Activated naive CD4-positive, alpha-beta T cell treated with anti-CD3 and anti-CD28 coated beads, Interleukin-2, amount 50 U/mL, for 24 hours (primary cell): ENCODE measurements around the gene TOMM20.

Source experiments
- H3K27ac Mint-ChIP-seq: one replicate; pipeline ENCODE4 v1.8.0; 2021; ENCODE audit warnings: mild to moderate bottlenecking, mixed read lengths
- H3K27me3 Mint-ChIP-seq: one replicate; pipeline ENCODE4 v1.8.0; 2021; ENCODE audit warnings: mixed read lengths
- H3K36me3 Mint-ChIP-seq: one replicate; pipeline ENCODE4 v1.8.0; 2021; ENCODE audit warnings: mixed read lengths
- H3K4me1 Mint-ChIP-seq: one replicate; pipeline ENCODE4 v1.8.0; 2021; ENCODE audit warnings: mixed read lengths
- H3K4me3 Mint-ChIP-seq: one replicate; pipeline ENCODE4 v1.8.0; 2021; ENCODE audit warnings: mild to moderate bottlenecking, mixed read lengths
- H3K9me3 Mint-ChIP-seq: one replicate; pipeline ENCODE4 v1.8.0; 2021; ENCODE audit warnings: mixed read lengths

Gene TOMM20

DNA sequence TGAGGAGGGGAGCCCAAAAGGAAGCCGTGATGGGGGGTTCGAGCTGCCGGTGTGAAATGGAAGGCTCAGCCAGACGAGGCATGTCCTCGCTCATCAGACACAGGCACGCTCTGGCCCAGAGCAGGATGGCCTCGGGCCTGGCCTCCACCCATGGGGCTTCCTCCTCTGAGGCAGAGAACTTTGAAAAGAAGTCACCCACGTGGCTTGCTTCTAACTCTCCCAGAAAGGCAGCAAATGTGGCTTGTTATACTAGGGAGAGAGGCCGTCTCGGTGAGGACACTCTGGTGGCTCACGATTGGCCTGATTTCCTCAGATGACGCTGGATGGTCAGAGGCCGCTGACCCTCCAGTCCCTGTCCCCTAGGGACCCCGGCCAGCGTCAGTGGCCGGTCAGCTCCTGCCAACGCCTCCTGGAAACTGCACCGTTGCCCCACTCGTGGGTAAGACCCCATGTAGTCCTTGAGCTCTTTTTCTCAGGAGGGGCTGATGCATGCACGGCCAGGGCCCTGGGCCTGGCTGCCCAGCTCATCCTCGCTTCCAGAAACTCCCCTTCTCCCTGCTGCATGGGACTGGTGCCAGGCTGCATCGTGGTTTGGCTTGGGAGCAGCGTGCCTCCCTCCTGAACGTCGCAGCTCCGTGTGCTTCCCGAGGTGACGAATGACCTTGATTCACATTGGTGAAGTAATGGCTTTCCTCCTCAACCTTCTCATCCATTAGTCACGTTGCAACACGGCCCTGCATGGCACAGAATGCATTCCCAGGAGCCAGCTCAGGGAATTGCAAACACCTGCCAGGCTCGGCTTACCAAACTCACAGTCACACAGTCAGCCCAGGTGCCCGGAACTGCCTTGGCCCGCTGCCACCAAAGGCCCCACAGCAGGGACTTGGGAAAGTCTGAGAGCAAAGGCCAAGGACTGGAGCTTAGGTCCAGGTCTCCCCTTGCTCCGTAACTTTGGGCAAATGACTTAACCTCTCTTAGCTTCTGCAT is 58.8 kb downstream of the TOMM20 start:
- H3K4me3 Mint-ChIP-seq = no peak overlapping the region
- H3K36me3 Mint-ChIP-seq = no peaks in the 10 kb centered on the region
- no peaks in the 10 kb centered on the region for H3K27me3 Mint-ChIP-seq
- H3K9me3 Mint-ChIP-seq = no peaks in the 10 kb centered on the region
- peaks cover 13% of the 10 kb centered on the region for H3K4me1 Mint-ChIP-seq
- no peak overlapping the region for H3K27ac Mint-ChIP-seq

DNA sequence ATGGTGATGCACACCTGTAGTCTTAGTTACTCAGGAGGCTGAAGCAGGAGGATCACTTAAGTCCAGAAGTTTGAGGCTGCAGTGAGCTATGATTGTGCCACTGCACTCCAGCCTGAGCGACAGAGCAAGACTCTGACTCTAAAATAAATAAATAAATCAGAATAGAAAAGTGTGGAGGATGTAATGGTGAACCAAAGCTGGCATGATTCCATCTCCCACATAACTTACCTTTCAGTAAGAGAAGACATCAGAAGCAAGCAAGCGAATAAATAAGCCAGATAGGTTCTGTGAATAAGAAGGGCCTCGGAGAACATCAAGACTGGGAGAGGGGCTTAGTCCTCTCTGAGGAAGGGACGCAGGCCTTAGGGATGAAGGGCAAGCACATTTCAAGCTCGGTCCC is 59.5 kb downstream of the TOMM20 start:
- Mint-ChIP-seq H3K9me3 (no peaks in the 10 kb centered on the region), H3K27me3 (no peaks in the 10 kb centered on the region), H3K27ac (no peak overlapping the region), H3K4me1 (peaks cover 6% of the 10 kb centered on the region), H3K4me3 (no peak overlapping the region), H3K36me3 (no peaks in the 10 kb centered on the region)

DNA sequence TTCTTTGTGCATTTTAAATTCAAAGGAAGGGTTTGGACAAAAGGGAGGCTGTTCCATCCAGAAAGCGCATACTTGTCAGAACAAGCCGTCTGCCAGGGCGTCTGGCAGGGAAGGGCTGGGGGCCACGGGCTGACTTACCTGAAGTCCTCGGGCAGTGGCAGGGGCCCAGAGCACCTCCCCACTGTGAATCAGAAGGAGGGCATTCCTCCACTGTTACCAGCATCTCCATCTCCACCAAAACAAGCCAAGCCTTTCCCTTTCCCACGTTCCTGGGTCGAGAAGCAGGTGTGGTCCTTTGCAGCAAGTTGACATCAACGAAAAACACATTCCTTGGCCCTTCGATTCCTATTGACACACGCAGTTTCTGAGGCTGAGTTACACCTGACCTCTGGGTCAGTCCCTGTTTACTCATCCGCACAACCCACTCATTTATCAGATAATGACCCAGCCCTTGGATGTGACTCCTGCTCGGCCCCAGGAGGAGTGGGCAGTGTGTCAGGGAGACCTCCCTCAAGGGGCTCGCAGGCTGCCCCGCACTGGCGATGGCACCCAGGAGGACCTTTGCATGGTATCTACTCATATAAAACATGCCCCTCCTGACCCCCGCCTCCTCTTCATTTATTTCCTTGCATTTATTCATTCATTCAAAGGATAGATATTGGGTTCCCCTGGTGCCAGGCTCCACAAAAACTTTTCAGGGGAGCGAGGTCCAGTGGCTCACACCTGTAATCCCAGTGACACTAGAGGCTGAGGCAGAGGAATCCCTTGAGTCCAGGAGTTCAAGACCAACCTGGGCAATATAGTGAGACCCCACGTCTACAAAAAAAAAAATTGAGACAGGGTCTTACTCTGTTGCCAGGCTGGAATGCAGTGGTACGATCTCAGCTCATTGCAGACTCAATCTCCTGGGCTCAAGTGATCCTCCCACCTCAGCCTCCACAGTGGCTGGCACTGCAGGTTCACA is 60.2 kb downstream of the TOMM20 start:
- Mint-ChIP-seq H3K36me3 (no peaks in the 10 kb centered on the region), H3K27me3 (no peaks in the 10 kb centered on the region), H3K4me3 (no peak overlapping the region), H3K27ac (no peak overlapping the region), H3K9me3 (no peaks in the 10 kb centered on the region), H3K4me1 (peaks cover 9% of the 10 kb centered on the region)

DNA sequence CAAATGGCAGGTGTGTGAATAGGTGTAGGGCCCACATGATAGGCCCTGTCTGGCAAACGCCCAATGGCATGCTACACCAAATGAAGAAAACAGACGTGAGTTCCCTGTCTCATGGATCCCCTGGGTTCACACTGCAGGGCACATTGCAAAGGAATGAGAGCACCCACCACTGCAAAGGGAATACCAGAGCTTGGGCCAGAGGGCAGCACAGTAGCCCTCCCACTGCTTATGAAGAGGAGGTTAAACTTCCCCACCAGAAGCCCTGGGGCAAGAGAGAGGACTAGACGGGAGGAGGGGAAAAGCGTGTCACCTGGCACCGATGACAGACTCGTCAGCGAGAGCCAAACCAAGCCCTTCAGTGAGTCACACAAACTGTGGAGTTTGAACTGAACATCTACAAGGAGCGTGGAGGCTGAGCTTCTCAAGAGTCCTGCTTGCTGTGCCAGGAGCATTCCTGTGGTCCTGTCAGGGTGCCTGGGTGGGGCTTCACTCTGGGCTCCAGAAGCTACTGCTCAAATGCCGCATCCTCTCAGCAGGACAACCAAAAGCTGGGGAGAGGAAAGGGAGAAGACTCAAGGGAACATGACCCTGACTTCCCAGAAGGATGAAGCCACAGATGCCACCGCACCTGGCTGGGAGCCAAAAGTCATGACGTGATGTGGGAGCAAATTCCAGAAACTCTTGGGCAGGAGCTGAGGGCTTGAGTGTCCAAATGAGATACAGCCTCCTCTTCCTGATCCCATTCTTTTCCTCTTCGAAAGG is 61.1 kb downstream of the TOMM20 start:
- Mint-ChIP-seq H3K4me3 (no peak overlapping the region), H3K9me3 (no peaks in the 10 kb centered on the region), H3K36me3 (no peaks in the 10 kb centered on the region), H3K27me3 (no peaks in the 10 kb centered on the region), H3K4me1 (peaks cover 14% of the 10 kb centered on the region), H3K27ac (no peak overlapping the region)

DNA sequence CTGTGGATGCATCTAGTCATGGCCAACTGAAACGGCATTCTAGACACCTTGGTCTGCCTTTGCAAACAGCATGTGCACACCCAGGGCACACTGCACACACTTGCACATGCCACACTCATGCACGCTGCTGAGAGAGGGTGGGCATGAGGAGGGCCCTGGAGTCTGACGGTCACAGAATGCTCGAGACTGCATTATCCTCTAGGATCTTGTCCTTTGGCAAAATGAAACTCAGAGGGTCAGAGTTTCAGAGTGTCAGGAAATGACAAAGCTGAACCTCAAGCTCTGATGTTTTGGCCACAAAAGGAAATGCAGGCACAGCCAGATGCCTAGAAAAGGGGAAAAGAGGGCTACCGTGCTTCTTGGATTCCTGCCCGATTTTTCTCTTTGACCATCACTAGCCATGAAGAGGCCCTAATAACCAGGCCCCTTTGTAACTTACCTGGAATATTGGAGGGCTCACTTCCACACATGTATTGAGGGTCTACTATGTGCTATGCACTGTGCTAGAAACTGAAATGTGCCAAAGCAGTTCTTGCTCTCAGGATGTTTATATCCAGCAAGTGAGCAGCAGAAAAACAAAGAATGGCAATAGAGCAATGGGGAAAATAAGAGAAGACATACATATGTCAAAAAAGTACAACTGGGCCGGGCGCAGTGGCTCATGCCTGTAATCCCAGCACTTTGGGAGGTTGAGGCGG is 65.4 kb downstream of the TOMM20 start:
- Mint-ChIP-seq H3K9me3 (no peaks in the 10 kb centered on the region), H3K36me3 (no peaks in the 10 kb centered on the region), H3K27ac (no peak overlapping the region), H3K27me3 (no peaks in the 10 kb centered on the region), H3K4me3 (no peak overlapping the region), H3K4me1 (peaks cover 22% of the 10 kb centered on the region)

DNA sequence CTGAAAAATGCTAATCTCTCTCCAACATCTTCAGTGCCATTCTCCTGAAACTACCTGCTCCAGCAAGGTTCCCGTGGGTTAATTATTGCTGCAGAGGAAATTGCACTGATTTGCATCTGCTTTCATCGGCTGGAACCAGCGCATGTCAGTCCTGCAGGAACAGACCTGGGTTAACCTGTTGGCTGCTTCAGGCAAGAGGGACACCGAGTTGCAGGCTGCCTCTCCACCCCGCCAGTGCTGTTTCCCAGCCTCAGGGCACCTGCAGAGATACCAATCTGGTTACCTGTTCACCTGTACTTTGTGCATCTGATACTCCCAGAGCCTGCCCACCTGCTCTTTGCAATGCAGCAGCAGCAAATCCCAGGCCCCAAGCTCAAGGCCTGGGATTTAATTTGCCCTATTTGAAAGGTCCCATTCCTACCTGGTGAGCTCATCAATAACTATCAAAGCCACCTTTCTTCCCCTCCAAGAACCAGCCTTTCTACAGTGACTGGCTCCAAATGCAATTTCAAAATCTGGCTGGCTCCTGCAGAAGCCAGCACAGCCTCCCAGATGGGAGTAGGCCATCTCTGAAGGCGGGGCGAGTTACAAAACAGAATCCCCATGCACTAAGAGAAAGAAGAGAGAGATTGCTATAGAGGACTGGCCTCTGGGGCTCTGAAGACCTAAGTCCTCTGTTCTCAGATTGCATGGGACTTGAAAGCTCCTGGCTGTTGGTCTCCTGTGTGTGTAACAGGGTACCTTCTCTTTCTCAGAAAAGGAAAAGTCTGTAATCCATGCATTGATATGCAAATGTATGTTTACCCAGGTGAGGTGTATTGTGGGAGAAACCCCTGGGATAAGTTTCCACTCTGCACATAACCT is 67.8 kb downstream of the TOMM20 start:
- H3K27ac Mint-ChIP-seq = no peak overlapping the region
- no peaks in the 10 kb centered on the region for H3K36me3 Mint-ChIP-seq
- H3K27me3 Mint-ChIP-seq = no peaks in the 10 kb centered on the region
- peaks cover 17% of the 10 kb centered on the region for H3K4me1 Mint-ChIP-seq
- H3K9me3 Mint-ChIP-seq = no peaks in the 10 kb centered on the region
- no peak overlapping the region for H3K4me3 Mint-ChIP-seq
